ENCODE results near the gene TRIM66. TPM values are rescaled to one million over a fixed set of nuclear protein-coding genes. Genes with fewer than 3 reads are reported as not detected.

TRIM66 gene
- total RNA-seq, 2 experiments from 2014 or later = 22.2 to 23.0 TPM

DNA sequence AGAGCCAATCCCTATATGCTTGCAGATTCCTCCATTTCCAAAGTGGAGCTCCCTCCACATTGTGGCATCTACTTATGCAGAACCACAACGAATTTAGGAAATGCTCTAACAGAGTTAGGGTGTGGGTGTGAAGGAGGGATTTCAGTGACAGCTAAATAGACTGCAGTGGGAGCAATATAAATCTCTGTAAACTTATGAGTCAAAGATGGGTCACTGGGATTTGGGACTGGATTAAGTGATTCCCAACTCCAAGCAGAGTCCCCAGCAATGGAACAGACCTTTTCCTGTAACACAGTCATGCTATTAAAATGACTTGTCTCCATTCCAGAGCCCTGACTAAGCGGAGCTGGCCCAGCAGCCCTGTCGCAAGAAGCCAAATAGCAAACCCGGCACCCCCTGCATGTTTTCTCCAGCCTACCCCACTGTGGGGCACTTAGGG is 36.8 kb upstream of the TRIM66 start:
- Mint-ChIP-seq H3K4me3 (no peak overlapping the region), H3K27ac (no peak overlapping the region), H3K4me1 (peaks cover 8% of the 10 kb centered on the region), H3K9me3 (no peaks in the 10 kb centered on the region), H3K27me3 (peaks cover 3% of the 10 kb centered on the region), H3K36me3 (no peaks in the 10 kb centered on the region)
- DNase-seq = no peak

DNA sequence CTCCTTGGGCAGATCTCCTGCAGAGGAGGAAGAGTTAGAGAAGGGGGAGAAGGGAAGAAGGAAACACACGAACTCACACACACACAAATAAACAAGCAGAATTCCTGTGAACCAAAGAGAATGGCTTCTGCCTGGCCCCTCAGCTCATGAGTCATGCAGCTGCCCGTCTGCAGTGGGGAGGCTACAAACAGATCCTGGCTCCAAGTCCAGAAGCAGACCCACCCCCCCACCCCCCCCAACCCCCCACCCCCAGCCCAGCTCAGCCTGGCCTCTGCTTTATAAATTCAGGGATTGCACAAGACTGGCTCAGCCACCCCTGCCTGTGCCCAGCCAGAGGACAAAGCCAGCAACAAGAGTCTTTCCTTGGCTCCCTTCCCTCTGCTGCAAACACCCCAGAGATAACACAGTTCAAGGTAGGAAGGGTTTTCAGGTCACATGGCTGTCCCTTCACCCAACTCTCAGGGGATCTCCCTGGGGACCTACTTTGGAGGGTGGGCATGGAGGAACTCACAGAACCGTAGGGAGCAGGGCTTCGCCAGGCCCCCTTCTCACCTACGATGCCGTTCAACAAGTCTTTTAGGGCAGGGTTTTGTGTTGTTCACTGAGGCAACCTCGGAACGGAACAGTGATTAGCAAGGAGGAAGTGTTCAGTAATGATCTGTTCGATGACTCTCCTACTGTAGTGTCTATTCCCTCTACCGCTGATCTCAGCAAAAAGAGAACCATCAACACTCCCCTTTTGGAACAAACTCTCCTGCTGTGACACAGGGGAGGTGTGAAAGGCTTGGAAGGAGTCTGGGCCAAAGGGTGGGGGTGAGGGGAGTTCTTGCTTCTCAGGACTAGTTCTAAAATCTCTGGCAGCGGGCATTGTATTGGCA is 35.6 kb upstream of the TRIM66 start:
- no peaks in the 10 kb centered on the region for H3K36me3 Mint-ChIP-seq
- no peaks in the 10 kb centered on the region for H3K9me3 Mint-ChIP-seq
- peaks cover 8% of the 10 kb centered on the region for H3K4me1 Mint-ChIP-seq
- peaks cover 3% of the 10 kb centered on the region for H3K27me3 Mint-ChIP-seq
- no peak for DNase-seq
- no peak overlapping the region for H3K4me3 Mint-ChIP-seq
- H3K27ac Mint-ChIP-seq = no peak overlapping the region

DNA sequence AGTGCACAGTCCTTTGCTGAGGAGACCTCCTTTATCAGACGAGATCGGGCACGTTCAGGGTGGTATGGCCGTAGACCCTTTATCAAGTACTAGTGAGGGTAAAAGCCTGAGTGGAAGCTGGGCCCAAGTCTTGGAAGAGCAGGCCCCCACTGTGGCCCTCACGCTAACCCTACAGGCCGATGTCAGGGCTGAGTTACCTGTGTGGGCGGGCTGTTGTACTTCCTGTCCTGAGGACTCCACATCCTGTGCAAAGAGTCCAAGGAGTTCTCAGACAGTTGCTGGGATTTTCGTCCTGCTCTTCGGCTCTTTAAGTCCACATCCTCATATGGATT is 35.0 kb upstream of the TRIM66 start:
- peaks cover 3% of the 10 kb centered on the region for H3K27me3 Mint-ChIP-seq
- no peak overlapping the region for H3K27ac Mint-ChIP-seq
- peaks cover 8% of the 10 kb centered on the region for H3K4me1 Mint-ChIP-seq
- H3K9me3 Mint-ChIP-seq = no peaks in the 10 kb centered on the region
- H3K36me3 Mint-ChIP-seq = no peaks in the 10 kb centered on the region
- DNase-seq = no peak
- H3K4me3 Mint-ChIP-seq = no peak overlapping the region

DNA sequence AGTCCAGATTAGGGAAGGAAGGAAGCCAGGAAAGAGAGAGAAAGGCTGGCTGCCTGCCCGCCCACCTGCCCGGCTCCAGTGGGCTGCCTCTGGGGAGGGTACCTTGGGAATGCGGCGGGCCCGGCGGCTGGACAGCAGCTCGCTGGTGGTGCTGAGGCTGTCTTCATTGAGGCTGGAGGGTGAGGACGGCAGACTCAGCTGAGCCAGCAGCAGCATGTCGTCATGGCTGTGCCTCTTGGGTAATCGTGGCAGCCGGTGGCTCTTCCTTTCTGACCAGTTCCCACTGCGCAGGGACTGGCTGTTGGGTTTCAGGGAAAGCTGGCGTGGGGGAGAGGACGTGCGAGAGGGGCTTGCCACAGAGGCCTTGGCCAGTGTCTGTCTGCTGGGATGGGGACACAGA is 33.0 kb upstream of the TRIM66 start:
- Mint-ChIP-seq H3K36me3 (no peaks in the 10 kb centered on the region), H3K27me3 (no peaks in the 10 kb centered on the region), H3K4me3 (no peak overlapping the region), H3K4me1 (peaks cover 8% of the 10 kb centered on the region), H3K9me3 (no peaks in the 10 kb centered on the region), H3K27ac (no peak overlapping the region)
- no peak for DNase-seq

DNA sequence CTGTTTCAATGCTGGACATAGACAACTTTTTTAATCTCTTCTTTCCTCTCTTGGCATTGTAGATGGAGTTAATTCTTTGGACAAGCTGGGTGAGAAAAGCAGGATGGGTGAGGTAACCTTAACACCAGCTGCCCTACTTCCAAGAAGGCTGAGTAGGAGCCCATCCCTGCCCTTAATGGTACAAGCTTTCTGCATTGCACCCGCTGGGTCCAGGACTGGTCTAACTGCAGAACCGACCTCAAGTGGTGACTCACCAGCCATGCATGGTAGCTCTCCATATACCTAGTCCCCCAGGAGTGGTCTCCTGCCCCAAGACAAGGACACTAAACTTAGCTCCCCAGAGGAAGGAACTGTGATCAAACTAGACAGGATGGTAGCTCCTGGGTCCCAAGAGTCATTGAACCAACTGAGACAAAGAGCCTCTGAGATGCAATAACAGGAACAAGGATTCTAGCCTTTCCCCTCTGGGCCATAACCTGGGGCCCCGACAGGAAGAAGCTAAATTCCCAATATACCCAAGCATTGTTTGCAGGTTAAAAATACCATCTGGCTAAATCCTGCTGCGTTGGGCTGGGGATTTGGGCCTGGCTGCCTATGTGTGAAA is 32.3 kb upstream of the TRIM66 start:
- Mint-ChIP-seq H3K9me3 (no peaks in the 10 kb centered on the region), H3K27me3 (no peaks in the 10 kb centered on the region), H3K36me3 (no peaks in the 10 kb centered on the region), H3K27ac (no peak overlapping the region), H3K4me3 (no peak overlapping the region), H3K4me1 (peaks cover 8% of the 10 kb centered on the region)
- no peak for DNase-seq

DNA sequence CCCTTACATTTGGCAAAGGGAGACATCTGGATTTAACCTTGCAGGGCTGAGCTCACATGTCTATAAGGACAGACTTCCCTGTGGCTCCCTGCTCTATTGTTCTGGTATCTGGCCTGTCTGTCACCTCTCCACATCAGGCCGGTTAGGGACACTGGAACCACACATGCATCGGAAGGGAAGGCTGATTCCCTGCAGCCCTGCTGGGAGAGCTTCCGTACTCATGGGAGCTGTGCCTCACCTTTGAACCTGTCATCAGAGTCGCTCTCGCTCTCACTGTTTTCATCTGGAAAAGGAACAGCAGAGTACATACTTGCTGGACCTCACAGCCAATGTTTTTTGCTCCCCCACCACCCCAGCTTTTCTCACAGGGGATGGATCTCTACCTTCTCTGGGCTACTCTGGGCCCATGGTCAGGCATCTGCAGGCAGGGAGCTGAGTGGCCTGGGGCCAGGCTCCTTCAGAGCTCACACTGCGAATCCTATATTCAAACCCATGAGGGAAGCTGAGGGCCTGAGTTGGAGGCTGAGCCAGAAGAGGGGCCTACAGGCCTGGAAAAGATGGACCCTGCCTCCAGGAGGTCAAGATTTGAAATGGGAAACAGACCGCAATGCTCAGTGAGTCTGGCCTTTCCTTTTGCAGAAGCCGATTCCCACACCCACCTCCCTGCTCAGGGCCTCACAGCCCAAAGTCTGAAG is 31.4 kb upstream of the TRIM66 start:
- Mint-ChIP-seq H3K9me3 (no peaks in the 10 kb centered on the region), H3K27ac (no peak overlapping the region), H3K4me3 (no peak overlapping the region), H3K4me1 (peaks cover 8% of the 10 kb centered on the region), H3K36me3 (no peaks in the 10 kb centered on the region), H3K27me3 (peaks cover 4% of the 10 kb centered on the region)
- DNase-seq = no peak

DNA sequence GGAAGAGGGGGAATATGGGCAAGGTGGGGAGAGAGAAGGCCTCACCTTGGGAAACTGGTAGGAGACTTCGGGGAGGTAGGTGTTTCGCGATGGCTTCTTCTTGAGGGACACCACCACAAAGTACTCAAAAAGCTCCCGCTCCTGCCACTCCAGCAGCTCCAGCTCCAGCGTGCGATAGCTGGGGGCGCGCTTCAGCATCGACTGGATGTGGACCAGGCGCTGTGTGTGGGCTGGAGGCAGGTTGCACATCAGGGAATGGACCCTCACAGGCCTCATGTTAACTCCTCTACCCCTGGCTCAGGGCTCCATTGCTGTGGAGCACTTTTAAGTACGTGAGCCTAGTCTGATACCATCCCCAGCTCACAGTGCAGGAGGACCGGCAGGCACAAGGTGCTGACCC is 30.0 kb upstream of the TRIM66 start:
- Mint-ChIP-seq H3K4me1 (peaks cover 5% of the 10 kb centered on the region), H3K27ac (no peak overlapping the region), H3K9me3 (no peaks in the 10 kb centered on the region), H3K27me3 (peaks cover 4% of the 10 kb centered on the region), H3K4me3 (no peak overlapping the region), H3K36me3 (no peaks in the 10 kb centered on the region)
- no peak for DNase-seq

DNA sequence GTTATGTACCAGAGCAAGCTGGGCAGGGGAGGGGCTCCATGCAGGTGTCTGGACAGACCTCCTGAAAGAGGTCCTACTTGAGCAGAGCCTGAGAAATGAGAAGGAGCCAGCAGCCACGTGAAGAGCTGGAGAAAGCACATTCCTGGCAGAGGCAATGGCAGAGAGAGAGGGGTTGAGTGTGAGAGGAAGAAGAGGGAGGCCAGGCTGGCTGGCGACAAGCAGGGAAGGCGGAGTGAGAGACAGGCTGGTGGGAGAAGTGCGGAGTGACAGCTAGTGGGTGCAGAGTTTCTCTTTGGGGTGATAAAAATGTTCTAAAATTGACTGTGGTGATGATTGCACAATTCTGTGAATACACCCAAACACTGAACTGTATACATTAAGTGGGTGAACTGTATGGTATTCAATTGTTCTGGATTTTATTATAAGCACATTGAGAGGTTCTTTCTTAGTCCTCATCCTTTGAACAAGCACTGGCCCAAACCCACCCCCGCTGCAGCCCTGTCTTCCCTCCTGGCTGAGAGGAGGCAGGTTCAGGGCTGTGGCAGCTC is 29.5 kb upstream of the TRIM66 start:
- no peak overlapping the region for H3K4me3 Mint-ChIP-seq
- H3K27me3 Mint-ChIP-seq = peaks cover 4% of the 10 kb centered on the region

DNA sequence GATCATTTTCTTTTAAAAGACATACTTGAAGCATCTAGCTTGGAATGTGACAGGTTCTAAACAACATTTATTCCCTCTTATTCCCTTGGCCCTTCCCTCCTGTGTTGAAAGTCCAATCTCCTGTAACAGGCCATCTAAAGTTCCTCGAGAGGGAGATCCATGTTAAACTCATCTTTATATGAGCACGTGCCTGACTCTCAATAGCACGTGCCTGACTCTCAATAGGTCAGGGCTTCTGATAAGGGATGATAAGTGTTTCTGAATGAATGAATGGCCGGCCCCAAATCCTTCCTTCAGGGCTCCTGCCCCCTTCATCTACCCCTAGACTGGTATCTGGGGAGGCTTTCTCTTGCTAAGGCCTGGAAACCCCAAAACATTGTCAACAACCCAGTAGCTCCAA is 27.3 kb upstream of the TRIM66 start:
- Mint-ChIP-seq H3K4me1 (no peaks in the 10 kb centered on the region), H3K27ac (no peak overlapping the region), H3K27me3 (peaks cover 4% of the 10 kb centered on the region), H3K36me3 (no peaks in the 10 kb centered on the region), H3K4me3 (no peak overlapping the region), H3K9me3 (no peaks in the 10 kb centered on the region)
- no peak for DNase-seq

More for the DNA sequence above, 29.5 kb upstream of the TRIM66 start:
- DNase-seq = no peak
- Mint-ChIP-seq H3K9me3 (no peaks in the 10 kb centered on the region), H3K36me3 (no peaks in the 10 kb centered on the region), H3K27ac (no peak overlapping the region), H3K4me1 (no peaks in the 10 kb centered on the region)

DNA sequence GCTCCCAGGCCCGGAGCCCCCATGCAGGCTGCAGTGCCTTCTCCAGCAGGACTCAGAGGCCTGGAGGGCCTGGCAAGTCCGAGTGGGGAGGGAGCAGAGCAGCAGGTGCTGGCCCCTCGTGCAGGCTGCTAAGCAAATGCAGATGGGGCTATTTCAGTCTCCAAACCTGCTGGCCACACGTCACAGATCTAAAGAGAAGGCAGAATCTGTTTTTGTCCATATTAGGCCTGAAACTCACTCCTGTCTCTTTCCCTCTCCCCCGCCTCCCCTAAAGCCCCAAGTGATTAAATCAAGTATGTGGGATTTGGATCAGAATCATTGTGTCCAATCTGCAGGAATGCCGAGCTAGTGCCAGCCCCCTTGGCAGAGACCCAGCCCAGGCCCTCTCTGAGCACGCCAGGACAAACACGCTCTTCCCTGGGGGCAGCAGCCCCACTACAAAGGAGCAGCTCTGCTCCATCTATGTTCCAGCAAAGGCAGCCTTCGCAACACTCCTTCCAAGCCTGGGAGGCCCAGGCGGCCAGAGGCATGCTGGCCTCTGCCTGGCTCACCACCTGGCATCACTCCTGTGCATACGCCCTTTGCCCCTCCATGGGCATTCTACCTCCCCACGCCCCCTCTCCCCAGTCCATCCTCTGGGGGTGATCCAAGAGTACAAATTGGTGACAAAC is 26.7 kb upstream of the TRIM66 start:
- DNase-seq = no peak
- no peaks in the 10 kb centered on the region for H3K9me3 Mint-ChIP-seq
- H3K4me3 Mint-ChIP-seq = no peak overlapping the region
- H3K4me1 Mint-ChIP-seq = no peaks in the 10 kb centered on the region
- H3K36me3 Mint-ChIP-seq = no peaks in the 10 kb centered on the region
- no peak overlapping the region for H3K27ac Mint-ChIP-seq
- peaks cover 4% of the 10 kb centered on the region for H3K27me3 Mint-ChIP-seq

DNA sequence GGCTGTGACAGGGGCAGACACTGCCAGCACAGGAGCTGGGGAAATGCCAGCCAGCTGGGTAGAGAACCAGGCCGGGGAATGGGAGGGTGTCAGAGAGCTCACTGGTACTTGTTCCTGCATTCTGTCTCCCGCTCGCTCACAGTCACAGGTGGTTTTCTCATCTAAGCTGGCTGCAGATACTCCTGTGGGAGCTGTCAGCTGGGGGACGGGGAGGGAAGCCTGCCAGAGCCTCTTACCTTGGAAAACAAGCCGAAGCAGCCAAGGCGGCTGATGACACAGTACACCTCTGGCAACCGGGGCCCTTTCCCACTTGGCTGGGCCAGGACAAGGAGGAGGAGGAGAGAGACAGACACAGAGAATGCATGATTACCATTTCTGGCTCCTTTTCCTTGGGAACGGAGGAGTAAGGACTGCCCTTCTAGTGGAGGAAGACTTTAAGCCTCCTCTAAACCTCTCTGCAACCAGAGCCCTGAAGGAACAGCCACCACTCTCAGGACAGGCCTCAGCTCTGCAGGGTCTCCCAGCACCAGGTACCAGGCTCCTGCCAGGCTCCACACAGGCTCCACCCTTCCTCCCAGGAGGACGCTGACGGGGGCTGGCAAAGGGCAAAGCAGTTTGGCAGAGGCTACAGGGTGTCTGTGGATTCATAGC is 25.2 kb upstream of the TRIM66 start:
- no peak overlapping the region for H3K27ac Mint-ChIP-seq
- no peak for DNase-seq
- no peaks in the 10 kb centered on the region for H3K36me3 Mint-ChIP-seq
- H3K4me1 Mint-ChIP-seq = no peaks in the 10 kb centered on the region
- peaks cover 4% of the 10 kb centered on the region for H3K27me3 Mint-ChIP-seq
- H3K9me3 Mint-ChIP-seq = no peaks in the 10 kb centered on the region
- no peak overlapping the region for H3K4me3 Mint-ChIP-seq

DNA sequence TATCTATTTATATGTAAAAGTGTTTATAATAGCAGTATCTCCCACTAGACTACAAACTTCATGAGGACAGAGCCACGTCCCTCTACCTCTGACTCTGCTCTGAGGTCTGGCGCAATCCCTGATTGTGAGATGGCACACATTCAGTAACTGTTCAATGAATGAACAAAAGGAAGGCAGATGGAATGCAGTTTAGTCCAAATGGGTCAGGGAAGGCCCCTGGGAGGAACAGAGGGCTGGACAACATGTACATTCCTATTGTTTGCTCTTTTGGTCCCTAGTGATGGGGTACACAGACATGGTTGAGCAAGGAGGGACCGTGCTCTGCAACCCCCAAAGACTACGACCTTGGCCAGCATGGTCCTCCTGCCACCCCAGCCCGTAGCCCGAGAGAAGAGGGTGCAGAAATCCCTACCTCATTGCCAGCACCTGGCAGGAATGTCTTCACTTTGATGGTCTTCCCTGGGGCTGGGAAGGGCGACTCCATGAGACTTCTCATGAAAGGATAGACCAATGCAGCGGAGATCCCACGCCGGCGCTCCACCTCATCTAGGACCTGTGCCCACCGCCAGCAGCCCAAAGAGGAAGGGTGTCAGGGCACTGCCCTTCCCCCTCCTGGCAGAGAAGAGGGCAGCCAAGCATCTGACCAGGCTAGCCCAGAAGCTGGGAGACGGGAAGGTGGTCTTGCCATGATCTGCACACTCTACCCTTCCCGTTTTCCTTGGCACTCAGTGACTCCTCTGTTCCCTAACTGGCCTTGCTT is 24.4 kb upstream of the TRIM66 start:
- Mint-ChIP-seq H3K4me1 (no peaks in the 10 kb centered on the region), H3K4me3 (no peak overlapping the region), H3K27me3 (peaks cover 4% of the 10 kb centered on the region), H3K9me3 (no peaks in the 10 kb centered on the region), H3K27ac (no peak overlapping the region), H3K36me3 (no peaks in the 10 kb centered on the region)
- DNase-seq = no peak

DNA sequence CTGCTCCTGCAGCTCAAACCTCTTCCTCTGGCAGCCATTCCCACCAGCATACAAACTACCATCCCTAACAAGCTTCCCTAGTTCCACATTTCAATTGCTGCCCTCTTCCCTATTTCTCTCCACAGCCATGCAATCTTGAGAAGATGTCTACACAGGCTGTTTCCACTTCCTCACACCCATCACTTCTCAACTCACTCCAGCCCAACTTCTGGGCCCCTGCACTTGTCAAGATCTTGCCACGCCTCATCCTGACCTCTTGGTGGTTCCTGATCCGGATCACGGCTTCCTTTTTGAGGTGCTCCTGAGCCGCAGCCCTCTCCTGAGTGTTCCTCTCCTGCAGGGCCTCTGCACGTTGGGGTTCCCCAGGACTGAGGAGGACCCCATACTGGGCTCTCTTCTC is 22.7 kb upstream of the TRIM66 start:
- Mint-ChIP-seq H3K4me3 (no peak overlapping the region), H3K36me3 (no peaks in the 10 kb centered on the region), H3K27me3 (peaks cover 4% of the 10 kb centered on the region), H3K4me1 (no peaks in the 10 kb centered on the region), H3K27ac (no peak overlapping the region), H3K9me3 (no peaks in the 10 kb centered on the region)
- no peak for DNase-seq

DNA sequence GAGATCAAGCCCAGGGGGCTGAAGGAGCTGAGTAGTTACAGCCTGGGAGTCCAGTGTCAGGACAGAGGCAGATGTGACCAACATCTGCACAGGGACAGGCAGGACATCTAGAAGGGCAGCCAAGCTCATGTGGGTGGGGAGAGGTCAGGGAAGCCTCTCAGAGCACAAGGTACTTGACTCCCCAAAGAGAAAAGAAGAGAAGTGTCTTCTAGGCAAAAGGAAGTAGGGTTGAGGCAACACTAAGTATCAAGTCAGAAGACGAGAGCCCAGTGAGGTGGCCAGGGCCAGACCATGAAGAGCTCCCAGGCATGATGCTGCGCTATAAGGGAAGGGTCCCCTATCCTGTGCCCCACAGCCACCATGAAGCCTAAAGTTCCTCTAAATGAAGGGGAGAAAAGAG is 21.7 kb upstream of the TRIM66 start:
- no peak overlapping the region for H3K4me3 Mint-ChIP-seq
- no peaks in the 10 kb centered on the region for H3K4me1 Mint-ChIP-seq
- H3K36me3 Mint-ChIP-seq = no peaks in the 10 kb centered on the region
- H3K9me3 Mint-ChIP-seq = no peaks in the 10 kb centered on the region
- DNase-seq = no peak
- H3K27ac Mint-ChIP-seq = no peak overlapping the region
- no peaks in the 10 kb centered on the region for H3K27me3 Mint-ChIP-seq

Data from activated naive CD8-positive, alpha-beta T cell treated with anti-CD3 and anti-CD28 coated beads for 36 hours (primary cell).